Fibroblast of lung (primary cell): Measurements from ENCODE around the gene STIL.

Experiments
- EZH2 ChIP-seq: IDR thresholded peaks from 2 replicates; pipeline ENCODE4 v1.5.1; 2012; ENCODE audit warnings: low read length, control low read depth, mild to moderate bottlenecking; ENCODE audit errors: missing control alignments
- TF ChIP-seq, protein P1 (sequence below), 2 donors: IDR thresholded peaks in 1 of 2; conservative IDR thresholded peaks in 1 of 2; 1 replicate in 1 of 2; 2 replicates in 1 of 2; pipeline ENCODE4 v1.5.1; 2011 to 2012; ENCODE audit warnings: low read length in 2 of 2, control low read depth in 1 of 2, inconsistent platforms in 1 of 2, low read depth in 1 of 2, mild to moderate bottlenecking in 1 of 2

- TF ChIP-seq, protein P1, sequence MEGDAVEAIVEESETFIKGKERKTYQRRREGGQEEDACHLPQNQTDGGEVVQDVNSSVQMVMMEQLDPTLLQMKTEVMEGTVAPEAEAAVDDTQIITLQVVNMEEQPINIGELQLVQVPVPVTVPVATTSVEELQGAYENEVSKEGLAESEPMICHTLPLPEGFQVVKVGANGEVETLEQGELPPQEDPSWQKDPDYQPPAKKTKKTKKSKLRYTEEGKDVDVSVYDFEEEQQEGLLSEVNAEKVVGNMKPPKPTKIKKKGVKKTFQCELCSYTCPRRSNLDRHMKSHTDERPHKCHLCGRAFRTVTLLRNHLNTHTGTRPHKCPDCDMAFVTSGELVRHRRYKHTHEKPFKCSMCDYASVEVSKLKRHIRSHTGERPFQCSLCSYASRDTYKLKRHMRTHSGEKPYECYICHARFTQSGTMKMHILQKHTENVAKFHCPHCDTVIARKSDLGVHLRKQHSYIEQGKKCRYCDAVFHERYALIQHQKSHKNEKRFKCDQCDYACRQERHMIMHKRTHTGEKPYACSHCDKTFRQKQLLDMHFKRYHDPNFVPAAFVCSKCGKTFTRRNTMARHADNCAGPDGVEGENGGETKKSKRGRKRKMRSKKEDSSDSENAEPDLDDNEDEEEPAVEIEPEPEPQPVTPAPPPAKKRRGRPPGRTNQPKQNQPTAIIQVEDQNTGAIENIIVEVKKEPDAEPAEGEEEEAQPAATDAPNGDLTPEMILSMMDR (conservative IDR thresholded peaks at IDR 0.05 in 1 of 2, IDR thresholded peaks at IDR 0.05 in 1 of 2; ENCODE audit: low read depth in 1 of 2, low read length in 2 of 2): no peak
- no peak for TF ChIP-seq EZH2
Observed at GRCh38 chr1:47223921-47224675, 89.8 kb downstream of the STIL start.
